GM04503 (cell line): ENCODE results near the gene EGFL7.
"Not testable (repeated sequence)": the region's sequence is repeated elsewhere in the genome, so short reads cannot be mapped to it uniquely, and the experiment has no call there.

Source experiments
- DNase-seq: peaks from one replicate; pipeline ENCODE4 v3.0.0-alpha.2; 2012; ENCODE audit warnings: low read depth

The EGFL7 gene

DNA sequence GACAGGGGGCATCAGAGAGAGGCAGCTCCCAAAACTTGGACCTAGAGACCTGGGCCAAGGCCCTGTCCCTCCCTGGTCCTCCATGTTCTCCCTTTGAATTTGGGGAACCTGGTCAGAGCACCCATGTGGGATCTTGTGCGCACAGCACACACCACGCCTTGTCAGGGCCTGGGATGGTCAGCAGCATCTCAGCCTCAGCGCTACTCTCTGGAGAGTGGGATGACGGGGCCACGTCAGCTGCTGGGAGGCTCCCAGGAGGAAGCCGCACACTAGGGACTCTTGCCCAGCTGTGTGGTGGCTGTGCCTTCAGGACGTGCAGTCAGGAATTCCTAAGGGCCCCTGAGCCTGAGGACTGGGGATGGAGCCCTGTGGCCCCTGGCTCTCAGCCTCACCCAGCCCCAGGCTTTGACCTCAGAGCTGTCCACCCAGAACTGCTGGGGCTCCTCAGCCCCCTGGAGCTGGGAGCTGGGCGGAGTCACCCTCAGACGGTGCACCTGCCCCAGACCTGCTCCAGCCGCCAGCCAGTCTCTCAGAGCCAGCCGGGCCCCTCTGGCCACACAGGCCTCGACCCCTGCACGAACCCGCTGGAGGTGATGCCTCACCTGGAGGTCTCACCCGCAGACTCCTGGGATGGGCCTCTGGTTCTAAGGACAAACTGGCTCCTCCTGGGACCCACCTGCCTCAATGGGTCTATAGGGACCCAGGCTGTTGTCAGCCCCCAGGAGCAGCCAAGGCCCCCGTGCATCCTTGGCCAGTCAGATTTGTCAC is 38.3 kb upstream of the EGFL7 start:
- DNase-seq: no peak

- no peak for DNase-seq
Observed at GRCh38 chr9:136625101-136626065, 37.3 kb upstream of the EGFL7 start.

DNA sequence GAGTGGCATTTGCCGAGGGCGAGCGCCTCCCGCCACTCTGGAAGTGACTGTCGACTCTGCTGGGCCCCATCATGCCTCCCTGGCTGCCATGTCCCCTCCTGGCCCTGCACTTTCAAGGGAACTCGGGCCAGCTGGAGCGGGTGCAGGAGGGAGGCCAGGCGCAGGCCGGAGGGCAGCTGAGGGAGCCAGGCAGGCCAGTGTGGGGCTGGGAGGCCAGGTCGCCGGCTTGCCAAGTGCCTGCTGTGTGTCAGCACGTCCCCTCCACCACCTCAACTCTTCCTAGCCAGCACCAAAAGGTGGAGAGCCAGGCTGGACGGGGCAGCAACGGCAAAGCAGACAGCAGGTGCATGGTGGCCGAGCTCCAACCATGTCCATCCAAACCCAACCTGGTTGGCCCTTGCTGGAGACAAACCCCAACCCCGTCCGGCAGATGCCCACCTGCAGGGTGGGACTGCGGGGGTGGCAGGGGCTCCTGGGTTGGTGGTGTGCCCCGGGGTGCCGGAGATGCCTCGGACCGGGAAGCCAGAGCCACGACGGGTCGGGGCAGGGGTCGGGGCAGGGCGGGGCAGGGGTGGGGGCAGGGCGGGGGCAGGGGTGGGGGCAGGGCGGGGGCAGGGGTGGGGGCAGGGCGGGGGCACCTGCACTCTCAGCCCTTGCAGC is 36.5 kb upstream of the EGFL7 start:
- DNase-seq: no peak

- DNase-seq: no peak
Observed at GRCh38 chr9:136626740-136627642, 35.7 kb upstream of the EGFL7 start.

- no peak for DNase-seq
Observed at GRCh38 chr9:136627703-136628102, 35.0 kb upstream of the EGFL7 start.

GRCh38 chr9:136628268-136628667 is 34.4 kb upstream of the EGFL7 start:
- no peak for DNase-seq

DNA sequence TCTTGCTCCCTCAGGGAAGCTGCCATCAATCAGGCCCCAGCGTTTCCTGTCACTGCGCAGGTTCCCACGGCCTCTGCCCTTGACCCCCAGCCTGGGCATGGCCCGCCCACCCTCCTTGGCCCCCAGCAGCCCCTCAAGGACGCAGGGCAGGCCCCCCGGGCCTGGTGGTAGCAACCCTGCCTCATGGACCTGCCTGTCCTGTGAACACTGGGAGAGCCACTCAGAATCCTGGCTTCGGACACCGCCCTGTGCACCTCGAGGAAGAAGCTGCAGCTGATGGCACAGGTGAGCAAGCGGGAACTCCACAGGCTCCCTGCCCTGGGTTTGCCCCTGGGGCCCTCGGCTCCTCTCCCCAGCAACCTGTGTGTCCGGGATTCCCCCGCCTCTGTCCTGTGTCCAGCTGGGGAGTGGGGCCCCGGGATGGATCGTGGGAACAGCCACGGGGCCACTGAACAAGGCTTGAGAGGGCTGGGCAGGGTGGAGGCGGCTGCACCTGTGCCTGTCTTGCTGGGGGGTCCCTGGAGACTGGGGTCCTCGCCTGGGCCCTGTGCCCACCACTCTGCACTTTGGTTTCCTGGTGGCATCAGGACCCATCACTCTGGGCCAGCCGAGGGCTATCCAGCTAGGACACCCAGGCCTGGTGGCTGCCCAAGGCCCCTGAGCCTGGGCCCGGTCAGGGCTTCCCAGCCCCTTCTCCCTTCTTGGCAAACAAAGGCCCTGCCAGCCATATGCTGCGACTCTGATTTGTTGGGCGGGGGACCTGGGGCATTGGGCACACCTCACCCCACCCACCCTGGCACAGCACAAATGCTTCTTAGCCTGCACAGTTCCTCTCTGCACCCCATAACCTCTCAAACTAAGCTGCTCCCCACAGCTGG is 33.5 kb upstream of the EGFL7 start:
- no peak for DNase-seq

- no peak for DNase-seq
Observed at GRCh38 chr9:136629879-136630661, 32.6 kb upstream of the EGFL7 start.

- DNase-seq: no peak
Observed at GRCh38 chr9:136630662-136630992, 32.1 kb upstream of the EGFL7 start.

GRCh38 chr9:136631038-136632000 is 31.4 kb upstream of the EGFL7 start:
- peak; percentile 10 for DNase-seq

DNA sequence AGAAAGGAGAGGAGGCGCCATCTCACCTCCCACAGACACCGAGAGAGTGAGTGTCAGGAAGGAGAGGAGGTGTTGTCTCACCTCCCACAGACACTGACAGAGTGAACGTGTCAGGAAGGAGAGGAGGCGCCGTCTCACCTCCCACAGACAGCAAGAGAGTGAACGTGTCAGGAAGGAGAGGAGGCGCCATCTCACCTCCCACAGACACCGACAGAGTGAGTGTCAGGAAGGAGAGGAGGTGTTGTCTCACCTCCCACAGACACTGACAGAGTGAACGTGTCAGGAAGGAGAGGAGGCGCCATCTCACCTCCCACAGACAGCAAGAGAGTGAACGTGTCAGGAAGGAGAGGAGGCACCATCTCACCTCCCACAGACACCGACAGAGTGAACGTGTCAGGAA is 30.6 kb upstream of the EGFL7 start:
- DNase-seq: not testable (repeated sequence)

GRCh38 chr9:136632491-136633106 is 30.1 kb upstream of the EGFL7 start:
- not testable (repeated sequence) for DNase-seq

DNA sequence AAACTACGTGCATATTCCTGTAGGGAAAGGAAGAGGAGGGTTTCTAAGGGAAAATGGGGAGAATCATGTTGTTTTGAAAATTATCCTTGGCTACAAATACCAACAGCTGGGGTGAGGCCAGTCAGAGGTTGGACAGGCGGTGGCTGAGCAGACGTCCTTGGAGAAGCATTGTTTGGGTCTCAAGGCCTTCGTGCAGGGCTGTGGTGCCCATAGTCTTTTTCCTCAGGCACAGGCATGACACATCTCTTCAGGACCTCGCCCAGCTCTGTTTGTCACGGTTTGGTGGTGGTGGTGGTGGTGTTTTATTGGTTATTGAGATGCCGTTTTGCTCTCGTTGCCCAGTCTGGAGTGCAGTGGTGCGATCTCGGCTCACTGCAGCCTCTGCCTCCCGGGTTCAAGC is 27.8 kb upstream of the EGFL7 start:
- no peak for DNase-seq

DNA sequence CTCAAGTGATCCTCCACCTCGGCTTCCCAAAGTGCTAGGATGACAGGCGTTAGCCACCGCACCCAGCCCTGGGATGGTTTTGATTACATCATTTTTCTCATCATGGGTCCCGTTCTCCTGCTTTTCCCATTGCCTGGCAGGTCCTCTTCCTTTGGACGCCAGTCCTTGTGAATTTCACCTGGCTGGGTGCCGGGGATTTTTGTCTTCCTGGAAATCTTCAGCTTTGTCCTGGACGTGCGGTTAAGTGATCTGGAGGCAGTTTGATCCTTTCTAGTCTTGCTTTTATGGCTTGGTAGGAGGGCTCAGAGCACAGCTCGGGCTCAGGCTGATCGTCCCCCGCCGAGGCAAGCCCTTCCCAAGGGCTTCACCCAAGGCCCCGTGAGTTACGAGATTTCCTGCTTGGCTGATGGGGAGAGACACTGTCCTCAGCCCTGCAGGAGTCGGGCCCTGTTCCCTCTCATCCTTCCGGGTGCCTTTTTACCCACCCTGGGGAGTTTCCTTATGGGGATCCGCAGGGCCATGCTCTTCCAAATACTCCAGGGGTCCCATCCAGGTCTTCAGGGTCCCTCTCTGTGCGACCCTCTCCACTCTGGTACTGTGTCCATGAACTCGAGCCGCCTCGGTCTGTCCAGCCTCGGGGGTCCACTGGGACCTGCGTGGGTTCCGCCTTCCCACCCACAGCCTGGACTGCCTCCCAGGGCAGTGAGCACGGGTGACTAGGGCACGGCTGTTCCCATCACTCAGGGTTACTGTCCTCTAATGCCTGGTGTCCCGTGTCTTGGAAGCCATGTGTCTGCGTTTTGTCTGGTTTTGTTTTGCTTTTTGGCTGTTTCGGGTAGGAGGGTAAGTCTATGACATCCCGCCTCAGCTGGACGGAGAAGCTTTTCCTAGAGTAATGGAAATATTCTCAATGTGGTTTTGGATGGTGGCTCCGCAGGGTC is 22.3 kb upstream of the EGFL7 start:
- DNase-seq: no peak

DNA sequence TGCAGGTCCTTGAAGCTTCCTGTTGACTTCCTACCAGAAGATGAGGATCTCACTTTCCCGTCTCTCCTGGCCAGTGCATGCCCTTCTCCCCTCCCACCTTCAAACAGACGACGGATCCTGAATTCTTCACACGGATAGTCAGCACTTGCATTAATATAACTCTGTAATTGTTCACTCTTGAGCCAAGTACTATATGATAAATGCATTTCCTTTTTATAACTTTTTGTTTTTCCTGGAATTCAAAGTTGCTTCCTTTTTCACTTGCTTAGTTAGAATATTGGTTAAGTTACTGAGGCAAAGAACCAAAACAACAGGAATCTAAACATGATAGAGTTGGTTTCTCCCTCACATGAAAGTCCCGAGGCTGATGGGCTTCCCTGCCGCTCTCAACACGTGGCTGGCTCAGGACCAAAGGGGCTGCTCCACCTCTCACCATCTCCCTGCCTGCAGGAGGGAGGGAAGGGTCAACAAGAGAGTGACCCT is 20.2 kb upstream of the EGFL7 start:
- no peak for DNase-seq

DNA sequence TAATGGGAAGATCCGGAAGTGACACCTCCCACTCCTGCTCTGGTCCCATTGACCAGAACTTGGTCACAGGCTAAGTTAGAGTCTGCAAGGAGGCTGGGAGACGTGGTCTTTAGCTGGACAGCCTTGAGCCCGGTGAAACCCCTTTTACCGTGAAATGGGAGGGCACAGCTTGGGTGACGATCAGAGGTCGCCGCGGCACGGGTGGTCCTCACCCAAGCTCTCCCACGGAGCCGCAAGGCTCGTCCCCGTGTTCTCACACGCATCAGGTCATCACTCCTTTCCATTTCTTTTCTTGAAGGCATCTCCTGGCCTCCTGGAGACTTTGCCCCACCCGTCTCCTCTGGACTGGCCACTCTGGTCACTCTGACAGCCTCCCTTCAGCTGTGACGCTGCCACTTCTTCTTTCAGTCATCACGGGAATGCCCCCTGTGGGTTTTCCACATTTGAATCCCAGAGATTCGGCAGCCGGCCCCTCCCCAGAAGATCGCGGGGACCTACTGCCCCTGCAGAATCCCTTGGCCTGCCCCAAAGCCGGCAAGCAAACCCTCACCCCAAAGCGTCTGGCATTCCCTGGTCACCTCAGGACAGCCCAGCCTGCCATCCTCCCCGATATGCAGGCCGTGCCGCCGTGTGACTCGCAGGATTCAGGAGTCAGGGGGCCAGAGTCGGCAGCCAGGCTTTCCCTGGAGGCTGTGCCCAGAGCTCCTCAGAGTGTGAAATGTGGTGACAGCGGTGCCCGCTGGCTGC is 18.9 kb upstream of the EGFL7 start:
- no peak for DNase-seq
